ENCODE results near the gene GAD1.

The GAD1 gene

DNA sequence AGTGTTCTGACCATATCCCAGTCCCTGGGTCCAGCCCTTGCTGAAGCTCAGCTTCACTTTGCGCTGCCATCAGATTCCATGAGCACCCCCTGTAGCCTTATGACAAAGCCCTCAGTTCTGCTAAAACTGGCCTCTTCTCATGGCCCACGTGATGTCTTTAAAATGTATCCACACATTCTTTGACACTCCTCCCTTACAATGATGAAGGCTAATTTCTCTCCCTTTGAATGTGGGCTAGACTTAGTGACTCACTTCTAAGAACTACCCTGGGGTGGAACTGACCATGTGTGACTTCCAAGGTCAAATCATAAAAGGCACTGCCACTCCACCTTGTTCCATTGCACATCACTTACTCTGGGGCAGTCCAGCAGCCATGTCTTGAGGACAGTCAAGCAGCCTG, 67.0 kb downstream of the GAD1 start:
- TF ChIP-seq, protein P1, sequence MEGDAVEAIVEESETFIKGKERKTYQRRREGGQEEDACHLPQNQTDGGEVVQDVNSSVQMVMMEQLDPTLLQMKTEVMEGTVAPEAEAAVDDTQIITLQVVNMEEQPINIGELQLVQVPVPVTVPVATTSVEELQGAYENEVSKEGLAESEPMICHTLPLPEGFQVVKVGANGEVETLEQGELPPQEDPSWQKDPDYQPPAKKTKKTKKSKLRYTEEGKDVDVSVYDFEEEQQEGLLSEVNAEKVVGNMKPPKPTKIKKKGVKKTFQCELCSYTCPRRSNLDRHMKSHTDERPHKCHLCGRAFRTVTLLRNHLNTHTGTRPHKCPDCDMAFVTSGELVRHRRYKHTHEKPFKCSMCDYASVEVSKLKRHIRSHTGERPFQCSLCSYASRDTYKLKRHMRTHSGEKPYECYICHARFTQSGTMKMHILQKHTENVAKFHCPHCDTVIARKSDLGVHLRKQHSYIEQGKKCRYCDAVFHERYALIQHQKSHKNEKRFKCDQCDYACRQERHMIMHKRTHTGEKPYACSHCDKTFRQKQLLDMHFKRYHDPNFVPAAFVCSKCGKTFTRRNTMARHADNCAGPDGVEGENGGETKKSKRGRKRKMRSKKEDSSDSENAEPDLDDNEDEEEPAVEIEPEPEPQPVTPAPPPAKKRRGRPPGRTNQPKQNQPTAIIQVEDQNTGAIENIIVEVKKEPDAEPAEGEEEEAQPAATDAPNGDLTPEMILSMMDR (IDR thresholded peaks at IDR 0.05; ENCODE audit: borderline replicate concordance, control extremely low read depth, extremely low read depth, insufficient read depth, missing control alignments), result no peak
- DNase-seq (ENCODE audit: low spot score), result no peak
- in situ Hi-C loops (cut with MboI; ENCODE audit: low sequenced_read_pairs, unreplicated experiment), result no loop called here

DNA sequence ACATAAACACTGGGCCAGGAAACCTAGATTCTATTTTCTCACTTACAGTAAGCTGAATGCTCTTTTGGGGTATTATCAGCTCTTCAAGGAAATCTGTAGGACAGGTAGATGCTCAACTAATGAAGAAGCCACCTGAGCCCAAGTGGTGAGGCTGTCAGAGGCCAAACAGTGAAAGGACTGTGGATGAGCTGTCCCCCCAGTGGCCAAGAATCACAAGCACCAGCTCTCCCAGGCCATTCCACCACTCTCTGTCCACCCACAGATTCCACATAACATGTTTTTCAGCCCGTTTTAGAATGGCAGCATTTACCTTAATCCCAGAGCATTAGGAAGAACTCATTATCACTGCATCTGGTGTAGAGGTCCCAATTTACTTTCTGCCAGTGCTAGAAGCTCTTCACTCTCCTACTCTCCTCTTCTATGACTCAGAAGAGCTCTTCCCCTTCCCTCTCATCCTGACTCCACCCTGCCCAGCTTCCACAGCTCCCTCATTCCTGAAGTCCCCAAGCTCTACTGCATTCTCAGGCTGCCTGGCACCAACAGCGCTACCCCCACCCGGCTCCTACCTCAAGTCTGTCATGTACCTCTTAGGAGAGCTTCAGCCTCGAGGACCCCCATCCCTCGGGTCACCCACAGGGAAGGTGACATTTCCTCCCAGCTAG, 68.6 kb downstream of the GAD1 start:
- in situ Hi-C loops (cut with MboI; ENCODE audit: low sequenced_read_pairs, unreplicated experiment), result no loop called here
- TF ChIP-seq, protein P1 (IDR thresholded peaks at IDR 0.05; ENCODE audit: borderline replicate concordance, control extremely low read depth, extremely low read depth, insufficient read depth, missing control alignments), result no peak
- DNase-seq (ENCODE audit: low spot score), result no peak

DNA sequence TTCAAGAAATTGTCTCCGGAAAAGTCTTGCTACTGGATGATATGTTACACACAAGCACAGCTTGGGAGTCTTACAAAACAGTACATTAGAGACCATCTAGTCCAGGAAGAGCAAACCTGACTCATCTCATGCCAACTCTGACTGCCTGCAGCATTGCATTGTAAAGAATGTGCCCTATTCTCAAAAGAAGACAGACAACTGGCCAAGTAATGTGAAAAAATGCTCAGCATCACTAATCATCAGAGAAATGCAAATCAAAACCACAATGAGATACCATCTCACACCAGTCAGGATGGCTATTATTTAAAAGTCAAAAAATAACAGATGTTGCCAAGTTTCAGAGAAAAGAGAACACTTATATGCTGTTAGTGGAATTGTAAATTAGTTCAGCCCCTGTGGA, 69.7 kb downstream of the GAD1 start:
- in situ Hi-C loops (cut with MboI; ENCODE audit: low sequenced_read_pairs, unreplicated experiment), result no loop called here
- no peak for DNase-seq (ENCODE audit: low spot score)

DNA sequence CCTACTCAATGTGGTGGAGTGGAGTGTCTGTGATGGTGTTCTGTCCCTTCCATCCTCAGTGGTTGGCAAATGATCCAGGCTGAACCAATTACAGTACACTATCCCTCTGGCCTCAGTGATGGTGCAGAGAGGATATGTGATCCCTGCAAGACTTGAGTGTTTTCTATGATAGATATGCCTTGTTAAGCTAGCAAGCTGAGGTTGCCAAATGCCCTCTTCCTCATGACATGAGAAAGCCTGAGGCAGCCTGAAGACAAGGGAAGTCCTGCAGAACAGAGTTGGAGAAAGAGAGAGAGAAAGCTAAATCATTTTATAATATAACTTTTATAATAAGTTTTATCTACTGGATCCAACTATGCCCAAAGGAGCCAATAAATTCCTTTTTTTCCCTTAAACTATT, 70.8 kb downstream of the GAD1 start:
- in situ Hi-C loops (cut with MboI; ENCODE audit: low sequenced_read_pairs, unreplicated experiment), result no loop called here
- DNase-seq (ENCODE audit: low spot score), result no peak
- TF ChIP-seq, protein P1 (IDR thresholded peaks at IDR 0.05; ENCODE audit: borderline replicate concordance, control extremely low read depth, extremely low read depth, insufficient read depth, missing control alignments), result no peak

More for the DNA sequence above, 69.7 kb downstream of the GAD1 start:
- TF ChIP-seq, protein P1 (IDR thresholded peaks at IDR 0.05; ENCODE audit: borderline replicate concordance, control extremely low read depth, extremely low read depth, insufficient read depth, missing control alignments), result no peak

DNA sequence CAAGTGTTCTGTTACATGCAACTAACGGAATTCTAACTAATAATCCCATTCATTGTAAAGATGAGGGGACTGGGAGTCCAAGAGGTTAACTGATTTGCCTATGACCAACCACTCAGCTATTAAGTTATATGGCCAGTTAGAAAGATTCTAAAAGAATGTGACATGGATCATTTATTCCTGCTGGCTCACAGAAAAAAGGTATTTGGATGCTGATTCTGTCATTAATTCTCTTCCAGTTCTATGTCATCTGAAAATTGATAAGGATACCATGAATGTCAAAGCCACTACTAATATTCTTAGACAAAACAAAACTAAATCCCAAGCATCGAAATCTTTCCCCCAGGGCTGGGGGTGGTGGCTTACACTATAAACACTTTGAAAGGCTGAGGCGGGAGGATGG, 71.2 kb downstream of the GAD1 start:
- in situ Hi-C loops (cut with MboI; ENCODE audit: low sequenced_read_pairs, unreplicated experiment), result no loop called here
- no peak for DNase-seq (ENCODE audit: low spot score)
- TF ChIP-seq, protein P1 (IDR thresholded peaks at IDR 0.05; ENCODE audit: borderline replicate concordance, control extremely low read depth, extremely low read depth, insufficient read depth, missing control alignments), result no peak

DNA sequence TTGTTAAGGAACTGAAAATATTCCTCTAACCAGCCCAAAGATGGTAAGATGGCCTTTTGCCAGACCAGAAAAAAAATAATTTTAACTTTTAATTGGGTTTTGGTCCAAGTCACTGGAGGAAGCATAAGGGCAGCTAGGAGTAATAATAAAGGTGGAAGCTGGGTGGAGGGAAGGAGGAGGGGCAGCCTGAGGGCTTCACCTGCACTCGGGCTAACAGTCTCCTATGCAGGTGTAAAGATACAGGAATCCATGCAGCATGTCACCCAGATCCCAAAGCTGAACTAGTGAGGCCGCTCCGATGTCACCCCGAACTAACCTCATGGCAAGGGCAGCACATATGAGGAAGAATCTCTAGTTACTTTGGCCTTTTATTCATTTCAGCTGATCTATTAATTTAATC, 75.2 kb downstream of the GAD1 start:
- TF ChIP-seq, protein P1 (IDR thresholded peaks at IDR 0.05; ENCODE audit: borderline replicate concordance, control extremely low read depth, extremely low read depth, insufficient read depth, missing control alignments), result no peak
- in situ Hi-C loops (cut with MboI; ENCODE audit: low sequenced_read_pairs, unreplicated experiment), result no loop called here
- DNase-seq (ENCODE audit: low spot score), result no peak
